ENCODE results near the gene CDC16. TPM values are rescaled to one million over a fixed set of nuclear protein-coding genes. Genes with fewer than 3 reads are reported as not detected.

The CDC16 gene
- total and polyA plus RNA-seq, 2 donors (not counting 1 experiment from before 2014, with no cell fraction given) = 94.8 to 127 TPM

- DNase-seq = peak; percentile 58
- H3K9me3 ChIP-seq (ENCODE audit: control extremely low read depth in 1 of 3, control insufficient read depth in 2 of 3, insufficient read depth in 1 of 3, low read length in 2 of 3) = no peaks in the 10 kb centered on the region
- no peak for ATAC-seq (ENCODE audit: low read depth)
- no peak overlapping the region for H3K9ac ChIP-seq (ENCODE audit: low read length)
- peaks cover 0 to 3% (median 0%) of the 10 kb centered on the region in 4 experiments for H3K27me3 ChIP-seq (replicated peaks in 1 of 4; ENCODE audit: control extremely low read depth in 1 of 4, control insufficient read depth in 3 of 4, insufficient read depth in 4 of 4, low read length in 3 of 4)
- Mint-ChIP-seq H3K4me1 (peaks cover 27% of the 10 kb centered on the region), H3K4me3 (peak overlapping the region; percentile 32), H3K9me3 (ENCODE audit: insufficient read depth) (no peaks in the 10 kb centered on the region), H3K27me3 (peaks cover 7% of the 10 kb centered on the region), H3K27ac (peak overlapping the region; percentile 74)
- ChIA-PET CTCF (interaction anchor here (0.8 to 2.4 kb wide), 10 partner anchors 9 to 408 kb away, joined by 3 to 10 read pairs (median 3); no protein-coding TSS in a partner anchor), POLR2A (interaction anchor here (0.6 kb wide), 1 partner anchor 197 kb away, joined by 4 read pairs; no protein-coding TSS in a partner anchor)
- no peak overlapping the region for H3K27ac ChIP-seq (ENCODE audit: low read length in 2 of 2)
- H2AFZ ChIP-seq (ENCODE audit: insufficient read depth, low read depth, low read length, poor library complexity, severe bottlenecking) = peak overlapping the region; percentile 59
- 2% methylated on average over 8 of the region's 9 CpGs for WGBS (ENCODE audit: insufficient coverage)
- intact Hi-C loops (cut with micrococcal nuclease) = no loop called here
- H3K36me3 ChIP-seq (replicated peaks in 1 of 2; ENCODE audit: control extremely low read depth in 1 of 2, control insufficient read depth in 1 of 2, extremely low read depth in 1 of 2, insufficient read depth in 2 of 2, low read length in 1 of 2) = no peaks in the 10 kb centered on the region
- H4K20me1 ChIP-seq (ENCODE audit: control insufficient read depth, insufficient read depth, low read length, poor library complexity, severe bottlenecking) = no peaks in the 10 kb centered on the region
- H3K4me3 ChIP-seq (ENCODE audit: control extremely low read depth in 1 of 5, extremely low read depth in 1 of 5, insufficient read depth in 1 of 5, low read depth in 2 of 5, low read length in 4 of 5) = no peak overlapping the region
- TF ChIP-seq CTCF (IDR thresholded peaks at IDR 0.05) (no peak), EZH2 (IDR thresholded peaks at IDR 0.05; ENCODE audit: borderline replicate concordance, insufficient read depth, low read depth, low read length, poor library complexity, severe bottlenecking) (no peak)
- H3K4me1 ChIP-seq (ENCODE audit: control insufficient read depth in 2 of 2, insufficient read depth in 2 of 2, low read length in 2 of 2) = peaks cover 19 to 25% of the 10 kb centered on the region in 2 donors
- H3K4me2 ChIP-seq (replicated peaks; ENCODE audit: low read depth, low read length, poor library complexity, severe bottlenecking) = peak overlapping the region; percentile 66
- H3K79me2 ChIP-seq (ENCODE audit: control insufficient read depth, insufficient read depth, low read length) = no peaks in the 10 kb centered on the region
These were observed 12.2 kb upstream of the CDC16 start for GRCh38 chr13:114222461-114222968.

- no peak overlapping the region for H3K4me3 Mint-ChIP-seq
- H3K4me3 ChIP-seq (ENCODE audit: control extremely low read depth in 1 of 5, extremely low read depth in 1 of 5, insufficient read depth in 1 of 5, low read depth in 2 of 5, low read length in 4 of 5) = no peak overlapping the region
- H3K9me3 ChIP-seq (ENCODE audit: control extremely low read depth in 1 of 3, control insufficient read depth in 2 of 3, insufficient read depth in 1 of 3, low read length in 2 of 3) = no peaks in the 10 kb centered on the region
- H3K4me1 Mint-ChIP-seq = peaks cover 27% of the 10 kb centered on the region
- H3K27me3 ChIP-seq (replicated peaks in 1 of 4; ENCODE audit: control extremely low read depth in 1 of 4, control insufficient read depth in 3 of 4, insufficient read depth in 4 of 4, low read length in 3 of 4) = peaks cover 0 to 12% (median 4%) of the 10 kb centered on the region in 4 experiments
- no peak for TF ChIP-seq CTCF (IDR thresholded peaks at IDR 0.05)
- no peak for TF ChIP-seq EZH2 (IDR thresholded peaks at IDR 0.05; ENCODE audit: borderline replicate concordance, insufficient read depth, low read depth, low read length, poor library complexity, severe bottlenecking)
- CTCF ChIA-PET = interaction anchor here (0.6 to 2.4 kb wide), 6 partner anchors 11 to 252 kb away, joined by 3 to 8 read pairs (median 4); no protein-coding TSS in a partner anchor
- POLR2A ChIA-PET = no interaction called here
- intact Hi-C loops (cut with micrococcal nuclease) = no loop called here
- no peak overlapping the region for H3K4me2 ChIP-seq (replicated peaks; ENCODE audit: low read depth, low read length, poor library complexity, severe bottlenecking)
- peaks cover 19 to 25% of the 10 kb centered on the region in 2 donors for H3K4me1 ChIP-seq (ENCODE audit: control insufficient read depth in 2 of 2, insufficient read depth in 2 of 2, low read length in 2 of 2)
- H3K79me2 ChIP-seq (ENCODE audit: control insufficient read depth, insufficient read depth, low read length) = no peaks in the 10 kb centered on the region
- peaks cover 10% of the 10 kb centered on the region for H3K27me3 Mint-ChIP-seq
- H4K20me1 ChIP-seq (ENCODE audit: control insufficient read depth, insufficient read depth, low read length, poor library complexity, severe bottlenecking) = no peaks in the 10 kb centered on the region
- no peak overlapping the region for H3K27ac Mint-ChIP-seq
- 97% methylated on average over 13 of the region's 13 CpGs for whole genome bisulfite sequencing (ENCODE audit: insufficient coverage)
- H3K27ac ChIP-seq (ENCODE audit: low read length in 2 of 2) = no peak overlapping the region
- H3K9ac ChIP-seq (ENCODE audit: low read length) = no peak overlapping the region
- no peak overlapping the region for H2AFZ ChIP-seq (ENCODE audit: insufficient read depth, low read depth, low read length, poor library complexity, severe bottlenecking)
- ATAC-seq (ENCODE audit: low read depth) = no peak
- DNase-seq = no peak
- no peaks in the 10 kb centered on the region for H3K36me3 ChIP-seq (replicated peaks in 1 of 2; ENCODE audit: control extremely low read depth in 1 of 2, control insufficient read depth in 1 of 2, extremely low read depth in 1 of 2, insufficient read depth in 2 of 2, low read length in 1 of 2)
- no peaks in the 10 kb centered on the region for H3K9me3 Mint-ChIP-seq (ENCODE audit: insufficient read depth)
These were observed 10.5 kb upstream of the CDC16 start for GRCh38 chr13:114224201-114224600.

Measured in B cell (primary cell).